Duodenal mucosa (tissue), 2 donors: Measurements from ENCODE around the gene KCNQ1.

Source experiments
- H3K27ac ChIP-seq: one replicate; pipeline ENCODE4 v1.7.0; 2013; ENCODE audit warnings: low read depth, low read length
- H3K27me3 ChIP-seq, 2 donors: one replicate each; pipeline ENCODE4 v1.7.0; 2013; ENCODE audit warnings: low read length in 2 of 2, control low read depth in 1 of 2; ENCODE audit not compliant: insufficient read depth in 2 of 2, control insufficient read depth in 1 of 2
- H3K36me3 ChIP-seq, 2 donors: one replicate each; pipeline ENCODE4 v1.7.0; 2013; ENCODE audit warnings: low read length in 2 of 2, control low read depth in 1 of 2; ENCODE audit not compliant: insufficient read depth in 2 of 2, control insufficient read depth in 1 of 2
- H3K4me1 ChIP-seq, 2 donors: one replicate each; pipeline ENCODE4 v1.7.0; 2013; ENCODE audit warnings: low read length in 2 of 2, control low read depth in 1 of 2; ENCODE audit not compliant: insufficient read depth in 2 of 2, control insufficient read depth in 1 of 2
- H3K4me3 ChIP-seq, 2 donors: one replicate each; pipeline ENCODE4 v1.7.0; 2013; ENCODE audit warnings: low read length in 2 of 2, low read depth in 1 of 2
- H3K9ac ChIP-seq, 2 donors: one replicate each; pipeline ENCODE4 v1.7.0; 2013; ENCODE audit warnings: low read length in 2 of 2, low read depth in 1 of 2
- H3K9me3 ChIP-seq, 2 donors: one replicate each; pipeline ENCODE4 v1.7.0; 2013; ENCODE audit warnings: low read length in 2 of 2, control low read depth in 1 of 2; ENCODE audit not compliant: control insufficient read depth in 1 of 2

KCNQ1 gene

DNA sequence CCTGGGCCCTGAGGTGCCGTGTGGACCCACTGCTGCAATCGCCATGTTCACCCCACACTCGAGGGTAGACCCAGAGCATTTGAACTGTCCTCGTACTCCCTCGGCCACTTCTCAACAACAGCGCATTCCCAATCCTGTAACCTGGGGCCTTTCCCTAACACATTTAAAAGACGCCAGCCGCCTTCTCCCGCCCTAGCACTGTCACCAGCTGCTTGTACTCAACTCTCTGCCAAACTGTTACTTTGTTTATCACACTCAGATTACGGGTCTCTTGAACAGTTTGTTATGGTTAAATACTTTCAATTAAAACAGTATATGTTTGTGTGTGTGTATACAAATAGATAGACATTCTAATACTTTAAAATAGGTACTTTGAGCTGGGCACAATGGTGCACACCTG lies 420.1 kb downstream of the KCNQ1 start:
- H3K36me3 ChIP-seq, result no peaks in the 10 kb centered on the region
- H3K4me3 ChIP-seq, result no peak overlapping the region
- no peaks in the 10 kb centered on the region for H3K9me3 ChIP-seq
- H3K9ac ChIP-seq, result no peak overlapping the region
- no peak overlapping the region for H3K27ac ChIP-seq
- peaks cover 6 to 20% of the 10 kb centered on the region in 2 donors for H3K27me3 ChIP-seq
- peaks cover 2 to 4% of the 10 kb centered on the region in 2 donors for H3K4me1 ChIP-seq

GRCh38 chr11:2865922-2866577 lies 421.2 kb downstream of the KCNQ1 start:
- no peak overlapping the region for H3K27ac ChIP-seq
- H3K36me3 ChIP-seq, result no peaks in the 10 kb centered on the region
- peaks cover 18 to 31% of the 10 kb centered on the region in 2 donors for H3K27me3 ChIP-seq
- no peaks in the 10 kb centered on the region for H3K4me1 ChIP-seq
- no peaks in the 10 kb centered on the region for H3K9me3 ChIP-seq
- H3K4me3 ChIP-seq, result no peak overlapping the region
- H3K9ac ChIP-seq, result no peak overlapping the region

- H3K9me3 ChIP-seq, result no peaks in the 10 kb centered on the region
- H3K4me1 ChIP-seq, result no peaks in the 10 kb centered on the region
- H3K27me3 ChIP-seq, result peaks cover 19 to 31% of the 10 kb centered on the region in 2 donors
- H3K27ac ChIP-seq, result no peak overlapping the region
- H3K36me3 ChIP-seq, result no peaks in the 10 kb centered on the region
- H3K9ac ChIP-seq, result no peak overlapping the region
- H3K4me3 ChIP-seq, result no peak overlapping the region
Observed at GRCh38 chr11:2867142-2867541, 422.3 kb downstream of the KCNQ1 start.

- Histone ChIP-seq H3K4me3 (peak overlapping the region in 1 of 2 donors; percentile 45), H3K27ac (no peak overlapping the region), H3K27me3 (peaks cover 19 to 31% of the 10 kb centered on the region in 2 donors), H3K36me3 (no peaks in the 10 kb centered on the region), H3K9ac (no peak overlapping the region), H3K4me1 (no peaks in the 10 kb centered on the region), H3K9me3 (no peaks in the 10 kb centered on the region)
Observed at GRCh38 chr11:2867722-2868505, 423.1 kb downstream of the KCNQ1 start.

DNA sequence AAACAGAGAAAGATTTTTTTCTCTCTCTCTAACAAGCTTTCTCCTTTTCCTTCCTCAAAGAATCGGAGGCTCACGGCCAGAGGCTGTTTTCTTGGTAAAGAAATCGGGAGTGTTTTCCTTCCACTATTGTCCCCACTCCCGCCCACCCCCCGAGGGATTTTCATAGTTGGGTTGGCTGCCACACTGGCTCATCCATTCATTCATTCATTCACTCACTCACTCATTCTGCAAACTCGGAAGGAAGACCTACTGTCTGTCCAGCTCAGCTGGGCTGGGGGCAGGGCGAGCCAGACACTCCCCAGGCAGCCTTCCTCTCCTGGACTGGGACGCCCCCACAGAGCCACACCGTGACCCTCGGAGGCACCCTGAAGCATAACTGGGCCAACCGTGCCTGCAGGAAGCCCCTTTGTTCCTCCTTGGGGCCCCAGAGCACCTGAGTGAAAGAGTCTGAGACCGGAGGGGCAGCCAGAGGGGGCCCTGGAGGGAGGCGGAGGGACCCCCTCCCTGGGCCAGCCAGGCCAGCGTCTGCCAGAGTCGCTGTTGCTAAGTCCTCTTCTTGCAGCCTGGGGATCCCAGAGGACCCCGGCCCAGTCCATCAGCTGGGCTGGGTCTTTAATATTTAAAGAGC lies 423.8 kb downstream of the KCNQ1 start:
- H3K27me3 ChIP-seq, result peaks cover 13 to 24% of the 10 kb centered on the region in 2 donors
- H3K9me3 ChIP-seq, result no peaks in the 10 kb centered on the region
- H3K27ac ChIP-seq, result no peak overlapping the region
- no peak overlapping the region for H3K9ac ChIP-seq
- H3K4me3 ChIP-seq, result peak overlapping the region; percentile 17 to 45
- no peaks in the 10 kb centered on the region for H3K4me1 ChIP-seq
- H3K36me3 ChIP-seq, result no peaks in the 10 kb centered on the region

- Histone ChIP-seq H3K9me3 (no peaks in the 10 kb centered on the region), H3K4me3 (no peak overlapping the region), H3K27me3 (peaks cover 13 to 22% of the 10 kb centered on the region in 2 donors), H3K36me3 (no peaks in the 10 kb centered on the region), H3K4me1 (no peaks in the 10 kb centered on the region), H3K27ac (no peak overlapping the region), H3K9ac (no peak overlapping the region)
Observed at GRCh38 chr11:2869134-2869526, 424.3 kb downstream of the KCNQ1 start.

DNA sequence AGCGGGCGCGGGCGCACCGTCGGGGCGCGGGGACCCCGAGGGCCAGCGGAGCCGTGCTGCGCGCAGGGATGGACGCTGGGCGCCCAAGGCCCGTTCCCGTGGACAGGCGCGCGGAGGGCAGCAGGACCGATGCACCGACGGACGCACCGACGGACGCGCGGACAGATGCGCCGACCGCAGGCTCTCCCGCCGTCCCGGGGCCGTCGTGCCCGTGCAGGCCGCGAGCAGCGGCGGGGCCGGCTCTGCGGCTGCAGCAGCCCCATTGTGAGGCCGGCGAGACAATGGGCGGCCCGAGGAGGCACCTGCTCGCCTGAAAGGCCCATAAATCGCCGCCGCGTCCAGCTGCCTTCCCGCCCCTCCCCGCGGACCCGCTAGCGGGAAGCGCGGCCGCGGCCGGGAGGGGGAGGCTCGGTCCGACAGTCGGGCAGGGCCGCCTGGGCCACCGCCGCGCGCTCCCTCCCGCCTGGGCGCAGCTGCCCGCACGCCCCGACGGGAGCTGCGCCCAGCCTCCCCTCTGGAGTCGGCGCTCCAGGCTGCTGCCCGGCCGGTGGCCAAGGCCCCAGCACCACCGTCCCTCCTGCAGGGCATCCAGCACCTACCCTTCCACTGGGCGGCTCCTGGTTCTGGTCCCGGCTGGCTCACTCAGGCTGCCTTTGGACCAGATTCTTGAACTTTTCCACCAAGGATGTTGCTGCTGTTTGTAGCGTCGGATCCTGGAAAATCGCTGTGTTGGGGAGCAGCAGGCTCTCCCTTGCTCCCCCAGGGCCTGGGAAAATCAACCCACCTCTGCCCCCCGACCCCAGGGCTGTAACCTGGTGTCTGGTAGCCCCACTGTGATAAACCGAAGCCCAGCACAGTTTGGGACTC lies 425.0 kb downstream of the KCNQ1 start:
- Histone ChIP-seq H3K9me3 (no peaks in the 10 kb centered on the region), H3K36me3 (no peaks in the 10 kb centered on the region), H3K27ac (no peak overlapping the region), H3K4me3 (no peak overlapping the region), H3K4me1 (no peaks in the 10 kb centered on the region), H3K9ac (no peak overlapping the region), H3K27me3 (peaks cover 13 to 18% of the 10 kb centered on the region in 2 donors)

DNA sequence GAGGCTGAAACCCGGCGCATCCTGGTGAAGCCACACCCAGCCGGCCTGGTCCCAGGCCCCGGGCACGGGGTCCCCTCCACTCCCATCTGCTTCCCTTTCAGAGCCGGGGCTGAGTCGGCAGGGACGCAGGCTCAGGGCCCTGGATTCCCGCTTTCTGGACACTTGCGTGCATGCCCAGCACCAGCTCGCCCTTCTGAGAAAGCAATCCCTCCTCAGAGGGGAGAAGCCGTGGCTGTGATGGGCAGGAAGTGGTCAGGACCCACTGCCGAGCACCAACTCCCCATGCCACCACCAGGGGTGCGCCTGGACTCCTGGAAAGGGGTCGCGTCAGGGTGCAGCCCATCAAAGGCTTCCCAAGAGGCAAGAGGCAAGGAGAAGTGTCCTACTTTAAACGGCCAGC lies 425.7 kb downstream of the KCNQ1 start:
- H3K4me3 ChIP-seq, result no peak overlapping the region
- no peaks in the 10 kb centered on the region for H3K36me3 ChIP-seq
- H3K9ac ChIP-seq, result no peak overlapping the region
- no peaks in the 10 kb centered on the region for H3K9me3 ChIP-seq
- no peaks in the 10 kb centered on the region for H3K4me1 ChIP-seq
- H3K27me3 ChIP-seq, result peaks cover 13 to 18% of the 10 kb centered on the region in 2 donors
- H3K27ac ChIP-seq, result no peak overlapping the region

GRCh38 chr11:2870969-2871680 lies 426.3 kb downstream of the KCNQ1 start:
- Histone ChIP-seq H3K4me1 (no peaks in the 10 kb centered on the region), H3K9me3 (no peaks in the 10 kb centered on the region), H3K27me3 (peaks cover 13 to 18% of the 10 kb centered on the region in 2 donors), H3K36me3 (no peaks in the 10 kb centered on the region), H3K9ac (no peak overlapping the region), H3K27ac (no peak overlapping the region), H3K4me3 (no peak overlapping the region)
